Loucy (cell line): ENCODE data around the gene DUSP19.

ENCODE experiments used
- EZH2phosphoT487 ChIP-seq: fragments of 200-600 bp; IDR thresholded peaks from 2 replicates; pipeline ENCODE4 v1.6.1; 2018; ENCODE audit warnings: antibody characterized with exemption, mild to moderate bottlenecking, moderate library complexity, borderline replicate concordance
- TF ChIP-seq, protein P1 (sequence below): fragments of 200-600 bp; sonication (generic); conservative IDR thresholded peaks from 2 replicates; pipeline ENCODE4 v1.5.1; 2014; ENCODE audit warnings: mild to moderate bottlenecking, antibody characterized with exemption, low read length

DNA sequence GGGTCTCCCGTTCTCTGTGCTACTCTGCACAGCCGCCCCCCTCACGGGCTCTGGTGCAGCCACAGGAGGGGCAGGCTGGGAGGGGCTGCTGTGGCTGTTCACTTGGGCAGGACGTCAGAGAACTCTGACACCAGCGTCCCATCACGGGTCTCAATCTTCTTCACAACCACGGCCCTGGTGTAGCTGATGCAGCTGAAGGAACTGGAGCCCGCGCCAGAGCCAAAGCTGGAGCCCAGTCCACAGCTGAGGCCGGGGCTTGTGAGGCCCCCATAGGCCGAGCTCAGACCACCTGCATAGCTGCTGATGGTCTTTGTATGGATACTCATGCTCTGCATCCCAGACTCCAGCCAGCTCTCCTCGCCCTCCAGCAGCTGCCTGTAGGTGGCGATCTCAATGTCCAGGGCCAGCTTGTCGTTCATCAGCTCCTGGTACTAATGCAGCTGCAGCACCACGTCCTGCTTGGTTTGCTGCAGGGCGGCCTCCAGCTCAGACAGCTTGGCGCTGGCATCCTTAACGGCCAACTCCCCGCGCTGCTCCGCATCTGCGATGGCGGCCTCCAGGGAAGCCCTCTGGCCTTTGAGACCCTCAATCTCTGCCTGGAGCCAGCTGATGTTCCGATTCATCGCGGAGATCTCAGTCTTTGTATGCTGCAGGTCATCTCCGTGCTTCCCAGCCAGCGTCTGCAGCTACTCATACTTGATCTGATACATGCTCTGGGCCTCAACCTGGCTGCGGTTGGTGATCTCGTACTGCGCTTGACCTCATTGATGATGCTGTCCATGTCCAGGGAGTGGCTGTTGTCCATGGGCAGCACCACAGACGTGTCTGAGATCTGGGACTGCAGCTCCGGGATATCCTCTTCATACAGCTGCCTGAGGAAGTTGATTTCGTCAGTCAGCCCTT, 7.4 kb upstream of the DUSP19 start:
- TF ChIP-seq, protein P1, sequence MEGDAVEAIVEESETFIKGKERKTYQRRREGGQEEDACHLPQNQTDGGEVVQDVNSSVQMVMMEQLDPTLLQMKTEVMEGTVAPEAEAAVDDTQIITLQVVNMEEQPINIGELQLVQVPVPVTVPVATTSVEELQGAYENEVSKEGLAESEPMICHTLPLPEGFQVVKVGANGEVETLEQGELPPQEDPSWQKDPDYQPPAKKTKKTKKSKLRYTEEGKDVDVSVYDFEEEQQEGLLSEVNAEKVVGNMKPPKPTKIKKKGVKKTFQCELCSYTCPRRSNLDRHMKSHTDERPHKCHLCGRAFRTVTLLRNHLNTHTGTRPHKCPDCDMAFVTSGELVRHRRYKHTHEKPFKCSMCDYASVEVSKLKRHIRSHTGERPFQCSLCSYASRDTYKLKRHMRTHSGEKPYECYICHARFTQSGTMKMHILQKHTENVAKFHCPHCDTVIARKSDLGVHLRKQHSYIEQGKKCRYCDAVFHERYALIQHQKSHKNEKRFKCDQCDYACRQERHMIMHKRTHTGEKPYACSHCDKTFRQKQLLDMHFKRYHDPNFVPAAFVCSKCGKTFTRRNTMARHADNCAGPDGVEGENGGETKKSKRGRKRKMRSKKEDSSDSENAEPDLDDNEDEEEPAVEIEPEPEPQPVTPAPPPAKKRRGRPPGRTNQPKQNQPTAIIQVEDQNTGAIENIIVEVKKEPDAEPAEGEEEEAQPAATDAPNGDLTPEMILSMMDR = no peak; the same call in 1 of the 2 replicates
- no peak for TF ChIP-seq EZH2phosphoT487
